ENCODE results near the gene RERG. TPM values are rescaled to one million over a fixed set of nuclear protein-coding genes. Genes with fewer than 3 reads are reported as not detected.

Gene RERG
- total and polyA plus RNA-seq, 2 of the 4 experiments (the other 2 are of a cell fraction) = not detected

DNA sequence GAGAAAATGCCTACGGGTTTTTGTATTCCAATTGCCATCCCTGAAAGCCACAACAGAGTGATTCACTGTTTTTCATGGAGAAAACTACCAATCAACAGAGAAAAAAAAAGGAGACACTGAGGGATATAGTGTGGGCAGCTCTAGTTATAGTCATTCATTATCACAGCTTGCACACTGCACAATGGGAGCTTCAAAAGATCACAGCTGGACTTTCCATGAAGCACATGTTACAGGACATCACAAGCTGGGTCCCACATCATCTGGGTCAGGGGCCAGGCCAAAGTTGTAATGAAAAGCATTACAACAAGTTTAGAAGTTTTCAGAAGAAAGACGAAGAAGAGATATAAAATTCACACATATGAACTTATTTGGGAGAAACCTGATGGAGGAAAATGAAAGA, 41.5 kb downstream of the RERG start:
- no peak overlapping the region for H3K4me3 ChIP-seq (ENCODE audit: insufficient read depth, low read depth, low read length)
- H2AFZ ChIP-seq (replicated peaks; ENCODE audit: low read length, poor library complexity) = no peak overlapping the region
- H4K20me1 ChIP-seq (ENCODE audit: insufficient read depth, low read length) = no peaks in the 10 kb centered on the region
- no peak overlapping the region for H3K18ac ChIP-seq (ENCODE audit: low read depth, low read length)
- ChIA-PET CTCF (no interaction called here), POLR2A (ENCODE audit: unreplicated experiment) (no interaction called here)
- no peaks in the 10 kb centered on the region for H3K79me1 ChIP-seq (ENCODE audit: low read depth in 1 of 2, low read length in 2 of 2)
- no TSS peak for BruUV-seq (replicated peaks)
- in situ Hi-C loops (cut with MboI; ENCODE audit: low sequenced_read_pairs) = no loop called here
- H3K4me2 ChIP-seq (ENCODE audit: low read depth, low read length) = no peak overlapping the region
- H3K9ac ChIP-seq (ENCODE audit: low read depth, low read length) = no peak overlapping the region
- H2BK120ac ChIP-seq (ENCODE audit: low read depth, low read length) = no peak overlapping the region
- no peak overlapping the region for H2BK15ac ChIP-seq (ENCODE audit: low read depth, low read length)
- no peak for DNase-seq
- TF ChIP-seq BHLHE40 (IDR thresholded peaks at IDR 0.05; ENCODE audit: low read depth, low read length) = no peak
- no peak overlapping the region for H3K27ac ChIP-seq (ENCODE audit: insufficient read depth, low read length)
- H4K5ac ChIP-seq (ENCODE audit: low read depth, low read length) = no peak overlapping the region
- no peak overlapping the region for H3K56ac ChIP-seq (ENCODE audit: extremely low read depth, insufficient read depth, low read length)
- H3K4ac ChIP-seq (ENCODE audit: low read depth, low read length) = no peak overlapping the region
- H3K27me3 ChIP-seq (ENCODE audit: control insufficient read depth, insufficient read depth, low read length) = no peaks in the 10 kb centered on the region; the same call in 1 of the 2 replicates
- H4K91ac ChIP-seq (ENCODE audit: insufficient read depth, low read depth, low read length) = no peak overlapping the region
- dilution Hi-C loops (cut with HindIII; ENCODE audit: low sequenced_read_pairs, unreplicated experiment) = no loop called here
- H3K9me3 ChIP-seq (ENCODE audit: control insufficient read depth, insufficient read depth, low read length) = no peaks in the 10 kb centered on the region
- WGBS, 2 experiments (ENCODE audit: extremely low coverage in 2 of 2, insufficient read length in 1 of 2) = no CpG with 5 or more reads among the region's 2 CpGs
- H4K8ac ChIP-seq (ENCODE audit: low read depth in 2 of 2, low read length in 2 of 2) = no peak overlapping the region
- H3K14ac ChIP-seq (replicated peaks; ENCODE audit: low read depth, low read length) = no peak overlapping the region
- no peak overlapping the region for H2BK20ac ChIP-seq (ENCODE audit: low read depth, low read length)
- no peak for ATAC-seq (ENCODE audit: low read depth)
- H2BK5ac ChIP-seq (ENCODE audit: low read depth, low read length, poor library complexity, severe bottlenecking) = no peak overlapping the region
- H2AK5ac ChIP-seq (ENCODE audit: low read depth, low read length) = no peak overlapping the region
- H3K36me3 ChIP-seq (ENCODE audit: control insufficient read depth, insufficient read depth, low read length) = no peaks in the 10 kb centered on the region
- H3K4me1 ChIP-seq (ENCODE audit: control insufficient read depth, insufficient read depth, low read length) = no peaks in the 10 kb centered on the region
- H3K23ac ChIP-seq (ENCODE audit: low read depth, low read length) = no peak overlapping the region
- H3K9me1 ChIP-seq (ENCODE audit: insufficient read depth, low read length) = no peaks in the 10 kb centered on the region
- intact Hi-C loops (cut with micrococcal nuclease) = no loop called here
- no peak overlapping the region for H2AK9ac ChIP-seq (replicated peaks; ENCODE audit: low read depth, low read length, poor library complexity)

All from IMR-90 (cell line).